ENCODE measurements around the gene ROBO1.

GRCh38 chr3:78749056-78749455, 1018.7 kb downstream of the ROBO1 start:
- TF ChIP-seq CTCF (IDR thresholded peaks at IDR 0.05) (no peak), POLR2A (IDR thresholded peaks at IDR 0.05) (no peak)

All from thyroid gland (tissue), 4 donors.